Heart left ventricle (tissue), 16 donors: ENCODE results near the gene CENPP. TPM values are rescaled to one million over a fixed set of nuclear protein-coding genes. Genes with fewer than 3 reads are reported as not detected.
"Not testable (repeated sequence)": the region's sequence is repeated elsewhere in the genome, so short reads cannot be mapped to it uniquely, and the experiment has no call there.

ENCODE experiments used
- ATAC-seq, 4 donors: fragments of 200-7000 bp; cut with Tn5 transposase; one replicate each; pipeline ENCODE4 v1.9.1; 2020 to 2022; ENCODE audit warnings: moderate library complexity in 4 of 4, mild to moderate bottlenecking in 3 of 4, moderate number of reproducible peaks in 1 of 4
- DNase-seq, 5 donors: peaks; one replicate each; pipeline ENCODE4 v3.0.0-alpha.2; 2020
- H3K27ac ChIP-seq, 12 donors: fragments of 200-600 bp; sonication (generic) in 4 of 12; one replicate each; pipeline versions ENCODE4 v1.5.0 to v1.8.0; 2016 to 2022; ENCODE audit warnings: mild to moderate bottlenecking in 2 of 12
- H3K27me3 ChIP-seq, 9 donors: fragments of 200-600 bp; sonication (generic) in 2 of 9; one replicate each; pipeline versions ENCODE4 v1.5.1 to v1.8.0; 2016 to 2022; ENCODE audit warnings: mild to moderate bottlenecking in 3 of 9
- H3K36me3 ChIP-seq, 9 donors: fragments of 200-600 bp; sonication (generic) in 2 of 9; one replicate each; pipeline versions ENCODE4 v1.5.0 to v1.8.0; 2018 to 2022; ENCODE audit warnings: mild to moderate bottlenecking in 2 of 9
- H3K4me1 ChIP-seq, 12 donors: fragments of 200-600 bp; sonication (generic) in 4 of 12; one replicate each; pipeline versions ENCODE4 v1.5.0 to v1.8.0; 2016 to 2022; ENCODE audit warnings: mild to moderate bottlenecking in 3 of 12
- H3K4me3 ChIP-seq, 12 donors: fragments of 200-600 bp; sonication (generic) in 4 of 12; one replicate each; pipeline versions ENCODE4 v1.5.0 to v1.8.0; 2017 to 2022; ENCODE audit warnings: mild to moderate bottlenecking in 9 of 12, moderate library complexity in 4 of 12
- H3K9me3 ChIP-seq, 12 donors: fragments of 200-600 bp; sonication (generic) in 4 of 12; one replicate each; pipeline versions ENCODE4 v1.5.0 to v1.8.0; 2016 to 2022; ENCODE audit warnings: mild to moderate bottlenecking in 1 of 12
- POLR2A ChIP-seq, 2 donors: fragments of 450-650 bp; IDR thresholded peaks; one replicate each; pipeline ENCODE4 v1.6.1; 2017; ENCODE audit warnings: antibody characterized with exemption in 2 of 2, mild to moderate bottlenecking in 2 of 2, moderate library complexity in 2 of 2
- WGBS, 4 donors: extraction: QIAGEN DNeasy Blood & Tissue Kit in 2 of 4; methylation state at CpG; one replicate each; pipeline versions ENCODE4 v1.1.5 to v1.1.7; 2013 to 2018; 5-methylcytosine and 5-hydroxymethylcytosine counted together
- intact Hi-C, 10 donors: fragments of 100-400 bp; cut with DNase I; formaldehyde crosslinking; loops; one replicate each; pipeline versions ENCODE4 v1.11.1 to v1.14.2; 2022
- polyA plus RNA-seq, 2 donors: library from polyadenylated mRNA; stranded (reverse); fragments of 200-250 nt; gene quantifications; one replicate each; pipeline ENCODE4 v1.2.3, GENCODE V29; 2013
- total RNA-seq, 9 donors: library from RNA; depleted of rRNA in 2 of 9; stranded (reverse); fragments of >200 nt in 2 of 9; fragmentation: NEBNext Ultra II Directional in 3 of 9; extraction: Animal tissue kit (Norgen Biotek cat#: 25700) in 3 of 9; gene quantifications; one replicate each; pipeline versions ENCODE4 v1.1.0 to v1.2.4, GENCODE V29; 2016 to 2023
- TF ChIP-seq, protein P1 (sequence below), 12 donors: fragments of 200-600 bp; sonication (generic) in 4 of 12; IDR thresholded peaks; one replicate each; pipeline versions ENCODE4 v1.5.0 to v1.8.0; 2018 to 2022; ENCODE audit warnings: antibody characterized with exemption in 12 of 12, mild to moderate bottlenecking in 5 of 12
- donor health status: ischemic (EF 13 %, LVEDD 7.1; RV severe dilation, severe dysfunction).
- donor health status: healthy with polysubstance abuse.
- donor health status: DM: no; HTN: yes; CAD: no.
- donor health status: DM: no; HTN: no; CAD: no.
- donor health status: ischemic (EF 25% LVEDD 6.9; RV normal size, moderate dysfunction).
- donor health status: ischemic (EF 25% LVEDD 5.7; RV mildly dilated, moderate dysfunction).
- donor health status: healthy.
- donor health status: DM: yes; HTN: yes; CAD: no.
- donor health status: ischemic (EF 35%, LVEDD 5.7; RV mildly dilated, moderate dysfunction).
- donor health status: nonischemic (EF 11% LVEDD 7.7; RV severe dilation, severe dysfunction).
- donor health status: DM: yes; HTN: yes; CAD: no.
- donor health status: PGD.
- donor health status: ischemic (EF 29% LVEDD 5.4; RV normal size, mild dysfunction).
- donor health status: nonischemic (EF 23%, LVEDD 6.1; RV moderate dilation, normal function).

The CENPP gene
- total and polyA plus RNA-seq, 11 donors = 1.1 to 5.8 (median 2.4) TPM

DNA sequence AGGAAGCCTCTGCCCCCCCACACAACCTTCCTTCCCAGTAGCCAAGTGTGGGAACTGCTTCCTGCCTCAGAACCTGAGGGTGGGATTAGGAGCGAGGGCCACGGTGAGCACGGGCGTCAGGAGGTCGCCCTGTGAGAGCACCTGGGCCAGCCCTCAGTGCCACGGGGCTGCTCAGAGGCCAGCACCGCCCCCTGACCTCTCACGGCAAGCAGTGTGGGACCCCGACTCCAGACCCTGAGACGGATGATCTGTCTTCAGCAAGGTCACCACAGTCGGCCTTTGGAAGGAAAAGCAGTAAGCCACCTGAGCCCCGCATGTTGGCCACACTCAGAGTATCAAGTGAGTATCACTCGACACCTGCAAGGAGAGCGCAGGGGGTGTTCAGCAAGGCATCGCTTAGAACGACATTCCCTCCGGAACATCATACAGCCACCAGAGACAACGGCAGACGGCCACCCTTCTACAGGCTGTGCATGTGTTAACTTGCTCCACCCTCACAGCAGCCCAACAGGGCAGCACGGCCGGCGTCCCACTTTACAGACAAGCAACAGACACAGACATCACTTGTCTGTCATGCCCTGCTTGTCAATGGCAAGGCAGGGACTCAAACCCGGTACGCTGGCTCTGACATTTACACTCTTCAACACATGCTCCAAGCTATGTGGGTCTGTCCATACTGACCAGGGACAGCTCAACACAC, 294.0 kb downstream of the CENPP start:
- no peak overlapping the region for H3K27ac ChIP-seq
- H3K4me3 ChIP-seq = no peak overlapping the region
- TF ChIP-seq, protein P1, sequence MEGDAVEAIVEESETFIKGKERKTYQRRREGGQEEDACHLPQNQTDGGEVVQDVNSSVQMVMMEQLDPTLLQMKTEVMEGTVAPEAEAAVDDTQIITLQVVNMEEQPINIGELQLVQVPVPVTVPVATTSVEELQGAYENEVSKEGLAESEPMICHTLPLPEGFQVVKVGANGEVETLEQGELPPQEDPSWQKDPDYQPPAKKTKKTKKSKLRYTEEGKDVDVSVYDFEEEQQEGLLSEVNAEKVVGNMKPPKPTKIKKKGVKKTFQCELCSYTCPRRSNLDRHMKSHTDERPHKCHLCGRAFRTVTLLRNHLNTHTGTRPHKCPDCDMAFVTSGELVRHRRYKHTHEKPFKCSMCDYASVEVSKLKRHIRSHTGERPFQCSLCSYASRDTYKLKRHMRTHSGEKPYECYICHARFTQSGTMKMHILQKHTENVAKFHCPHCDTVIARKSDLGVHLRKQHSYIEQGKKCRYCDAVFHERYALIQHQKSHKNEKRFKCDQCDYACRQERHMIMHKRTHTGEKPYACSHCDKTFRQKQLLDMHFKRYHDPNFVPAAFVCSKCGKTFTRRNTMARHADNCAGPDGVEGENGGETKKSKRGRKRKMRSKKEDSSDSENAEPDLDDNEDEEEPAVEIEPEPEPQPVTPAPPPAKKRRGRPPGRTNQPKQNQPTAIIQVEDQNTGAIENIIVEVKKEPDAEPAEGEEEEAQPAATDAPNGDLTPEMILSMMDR (IDR thresholded peaks at IDR 0.05) = no peak
- TF ChIP-seq POLR2A (IDR thresholded peaks at IDR 0.05) = no peak
- no peak for ATAC-seq
- H3K27me3 ChIP-seq = no peaks in the 10 kb centered on the region
- WGBS, 4 donors = 82 to 88% (median 84%) methylated on average over 22 to 24 of the region's 24 CpGs
- peaks cover 0 to 89% (median 60%) of the 10 kb centered on the region in 9 donors for H3K36me3 ChIP-seq
- peaks cover 0 to 40% (median 5%) of the 10 kb centered on the region in 12 donors for H3K4me1 ChIP-seq
- intact Hi-C loops = loop anchor here in 1 of 10 donors (10.0 kb wide), 1 partner anchor 135 kb away; the partner anchor contains the start of gene ASPN
- H3K9me3 ChIP-seq = no peaks in the 10 kb centered on the region
- DNase-seq = no peak

DNA sequence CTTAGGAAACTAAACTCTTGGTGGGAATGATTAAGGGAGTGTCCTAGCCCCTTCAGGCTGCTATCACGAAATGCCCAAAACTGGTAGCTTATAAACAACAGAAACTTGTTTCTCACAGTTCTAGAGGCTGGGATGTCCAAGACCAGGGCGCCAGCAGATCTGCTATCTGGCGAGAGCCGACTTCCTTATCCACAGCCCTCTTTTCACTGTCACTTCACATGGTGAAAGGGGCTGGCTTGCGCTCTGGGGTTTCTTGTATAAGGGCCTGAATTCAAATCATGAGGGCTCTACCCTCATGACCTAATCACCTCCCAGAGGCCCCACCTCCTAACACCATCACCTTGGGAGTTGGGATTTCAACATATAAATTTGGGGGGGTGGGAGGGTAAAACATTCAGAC, 295.1 kb downstream of the CENPP start:
- WGBS, 4 donors = 91 to 95% (median 94%) methylated on average over 3 to 5 of the region's 5 CpGs
- H3K36me3 ChIP-seq = peaks cover 0 to 88% (median 54%) of the 10 kb centered on the region in 9 donors
- ATAC-seq (no peak), DNase-seq (peak in 1 of 5 donors; percentile 35)
- intact Hi-C loops = no loop called here
- no peak overlapping the region for H3K4me3 ChIP-seq
- H3K27me3 ChIP-seq = no peaks in the 10 kb centered on the region
- TF ChIP-seq, protein P1 (IDR thresholded peaks at IDR 0.05) = no peak
- no peak for TF ChIP-seq POLR2A (IDR thresholded peaks at IDR 0.05)
- H3K4me1 ChIP-seq = peaks cover 0 to 31% (median 5%) of the 10 kb centered on the region in 12 donors
- H3K9me3 ChIP-seq = no peaks in the 10 kb centered on the region
- H3K27ac ChIP-seq = peak overlapping the region in 3 of 12 donors; percentile 29 to 68 (median 41)

DNA sequence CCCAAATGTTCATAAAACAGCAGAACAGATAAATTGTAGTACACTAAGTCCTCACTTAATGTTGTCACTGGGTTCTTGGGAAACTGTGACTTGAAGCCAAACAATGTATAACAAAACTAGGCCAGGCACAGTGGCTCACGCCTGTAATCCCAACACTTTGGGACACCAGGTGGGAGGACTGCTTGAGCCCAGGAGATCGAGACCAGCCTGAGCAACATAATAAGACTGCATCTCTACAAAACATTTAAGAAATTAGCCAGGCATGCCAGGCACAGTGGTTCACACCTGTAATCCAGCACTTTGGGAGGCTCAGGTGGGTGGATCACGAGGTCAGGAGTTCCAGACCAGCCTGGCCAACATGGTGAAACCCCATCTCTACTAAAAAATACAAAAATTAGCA, 298.2 kb downstream of the CENPP start:
- H3K9me3 ChIP-seq, ATAC-seq, H3K4me1 ChIP-seq, H3K27ac ChIP-seq, H3K4me3 ChIP-seq, DNase-seq, H3K27me3 ChIP-seq, intact Hi-C loops: not testable (repeated sequence)
- WGBS, 4 donors = 91 to 100% (median 96%) methylated on average over 3 of the region's 3 CpGs
- peaks cover 0 to 67% (median 43%) of the 10 kb centered on the region in 9 donors for H3K36me3 ChIP-seq

DNA sequence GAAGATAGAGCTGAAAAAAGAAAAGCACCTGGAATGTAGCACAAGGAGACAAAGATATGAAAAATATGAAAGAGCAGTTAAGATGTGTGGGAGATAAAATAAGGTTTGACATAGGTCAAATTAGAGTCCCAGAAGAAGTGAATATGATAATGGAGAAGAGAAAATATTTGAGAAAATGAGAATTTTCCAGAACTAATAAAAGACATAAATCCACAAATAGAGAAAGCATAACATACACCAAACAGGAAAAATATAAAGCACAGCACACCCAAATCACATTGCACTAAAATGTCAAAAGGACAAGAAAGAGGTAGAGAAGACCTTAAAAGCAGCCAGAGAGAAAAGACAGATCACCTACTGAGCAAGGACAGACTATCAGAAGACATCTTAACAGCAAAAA, 300.7 kb downstream of the CENPP start:
- no peak for DNase-seq
- Histone ChIP-seq H3K4me3 (no peak overlapping the region), H3K4me1 (no peaks in the 10 kb centered on the region), H3K27ac (no peak overlapping the region), H3K9me3 (peaks cover 0 to 8% (median 0%) of the 10 kb centered on the region in 12 donors), H3K36me3 (peaks cover 0 to 60% (median 39%) of the 10 kb centered on the region in 9 donors), H3K27me3 (no peaks in the 10 kb centered on the region)
- intact Hi-C loops = no loop called here
- TF ChIP-seq, protein P1 (IDR thresholded peaks at IDR 0.05) = no peak
- no peak for TF ChIP-seq POLR2A (IDR thresholded peaks at IDR 0.05)
- ATAC-seq = no peak
